ENCODE measurements around the gene FBXO2. TPM values are rescaled to one million over a fixed set of nuclear protein-coding genes. Genes with fewer than 3 reads are reported as not detected.

FBXO2 gene
- total RNA-seq, 1 experiment from 2014 or later, result 131 TPM

DNA sequence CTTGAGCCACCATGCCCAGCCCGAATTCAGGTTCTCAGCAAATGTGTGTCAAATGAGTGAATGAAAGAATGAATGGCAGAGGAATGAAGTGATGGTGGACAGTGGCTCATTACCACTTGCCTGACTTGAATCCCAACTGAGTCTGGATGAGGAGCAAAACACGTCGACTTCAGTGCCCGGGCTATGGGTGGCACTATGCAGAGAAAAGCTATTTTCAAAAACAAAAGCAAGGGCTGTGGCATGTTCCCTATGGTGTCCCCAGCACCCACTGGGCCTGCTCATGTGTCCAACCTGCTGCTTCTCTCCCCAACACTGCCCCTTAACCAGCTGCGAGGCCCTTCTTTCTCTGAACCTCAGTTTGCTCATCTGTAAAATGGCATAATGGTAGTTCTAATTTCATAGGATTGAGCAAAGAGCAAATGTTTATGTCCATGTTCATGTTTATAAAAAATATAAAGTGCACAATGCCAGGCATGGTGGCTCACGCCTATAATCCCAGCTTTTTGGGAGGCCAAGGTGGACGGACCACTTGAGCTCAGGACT lies 31.1 kb upstream of the FBXO2 start:
- TF ChIP-seq, protein P1, sequence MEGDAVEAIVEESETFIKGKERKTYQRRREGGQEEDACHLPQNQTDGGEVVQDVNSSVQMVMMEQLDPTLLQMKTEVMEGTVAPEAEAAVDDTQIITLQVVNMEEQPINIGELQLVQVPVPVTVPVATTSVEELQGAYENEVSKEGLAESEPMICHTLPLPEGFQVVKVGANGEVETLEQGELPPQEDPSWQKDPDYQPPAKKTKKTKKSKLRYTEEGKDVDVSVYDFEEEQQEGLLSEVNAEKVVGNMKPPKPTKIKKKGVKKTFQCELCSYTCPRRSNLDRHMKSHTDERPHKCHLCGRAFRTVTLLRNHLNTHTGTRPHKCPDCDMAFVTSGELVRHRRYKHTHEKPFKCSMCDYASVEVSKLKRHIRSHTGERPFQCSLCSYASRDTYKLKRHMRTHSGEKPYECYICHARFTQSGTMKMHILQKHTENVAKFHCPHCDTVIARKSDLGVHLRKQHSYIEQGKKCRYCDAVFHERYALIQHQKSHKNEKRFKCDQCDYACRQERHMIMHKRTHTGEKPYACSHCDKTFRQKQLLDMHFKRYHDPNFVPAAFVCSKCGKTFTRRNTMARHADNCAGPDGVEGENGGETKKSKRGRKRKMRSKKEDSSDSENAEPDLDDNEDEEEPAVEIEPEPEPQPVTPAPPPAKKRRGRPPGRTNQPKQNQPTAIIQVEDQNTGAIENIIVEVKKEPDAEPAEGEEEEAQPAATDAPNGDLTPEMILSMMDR (IDR thresholded peaks at IDR 0.05), result no peak
- TF ChIP-seq SIN3A (IDR thresholded peaks at IDR 0.05; ENCODE audit: borderline replicate concordance, insufficient read depth, low read depth, low read length) (no peak), POLR2AphosphoS5 (IDR thresholded peaks at IDR 0.05; ENCODE audit: low read depth, low read length) (no peak), TCF7L2 (IDR thresholded peaks at IDR 0.05; ENCODE audit: low read depth, low read length) (no peak)
- TF ChIP-seq, protein P2, sequence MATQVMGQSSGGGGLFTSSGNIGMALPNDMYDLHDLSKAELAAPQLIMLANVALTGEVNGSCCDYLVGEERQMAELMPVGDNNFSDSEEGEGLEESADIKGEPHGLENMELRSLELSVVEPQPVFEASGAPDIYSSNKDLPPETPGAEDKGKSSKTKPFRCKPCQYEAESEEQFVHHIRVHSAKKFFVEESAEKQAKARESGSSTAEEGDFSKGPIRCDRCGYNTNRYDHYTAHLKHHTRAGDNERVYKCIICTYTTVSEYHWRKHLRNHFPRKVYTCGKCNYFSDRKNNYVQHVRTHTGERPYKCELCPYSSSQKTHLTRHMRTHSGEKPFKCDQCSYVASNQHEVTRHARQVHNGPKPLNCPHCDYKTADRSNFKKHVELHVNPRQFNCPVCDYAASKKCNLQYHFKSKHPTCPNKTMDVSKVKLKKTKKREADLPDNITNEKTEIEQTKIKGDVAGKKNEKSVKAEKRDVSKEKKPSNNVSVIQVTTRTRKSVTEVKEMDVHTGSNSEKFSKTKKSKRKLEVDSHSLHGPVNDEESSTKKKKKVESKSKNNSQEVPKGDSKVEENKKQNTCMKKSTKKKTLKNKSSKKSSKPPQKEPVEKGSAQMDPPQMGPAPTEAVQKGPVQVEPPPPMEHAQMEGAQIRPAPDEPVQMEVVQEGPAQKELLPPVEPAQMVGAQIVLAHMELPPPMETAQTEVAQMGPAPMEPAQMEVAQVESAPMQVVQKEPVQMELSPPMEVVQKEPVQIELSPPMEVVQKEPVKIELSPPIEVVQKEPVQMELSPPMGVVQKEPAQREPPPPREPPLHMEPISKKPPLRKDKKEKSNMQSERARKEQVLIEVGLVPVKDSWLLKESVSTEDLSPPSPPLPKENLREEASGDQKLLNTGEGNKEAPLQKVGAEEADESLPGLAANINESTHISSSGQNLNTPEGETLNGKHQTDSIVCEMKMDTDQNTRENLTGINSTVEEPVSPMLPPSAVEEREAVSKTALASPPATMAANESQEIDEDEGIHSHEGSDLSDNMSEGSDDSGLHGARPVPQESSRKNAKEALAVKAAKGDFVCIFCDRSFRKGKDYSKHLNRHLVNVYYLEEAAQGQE (IDR thresholded peaks at IDR 0.05; ENCODE audit: insufficient read depth in 1 of 2, low read depth in 2 of 2, low read length in 1 of 2), result no peak
- Histone ChIP-seq H3K27ac (ENCODE audit: low read length) (no peak overlapping the region), H3K4me3 (ENCODE audit: low read depth in 2 of 2, low read length in 2 of 2) (no peak overlapping the region), H3K36me3 (ENCODE audit: control insufficient read depth, insufficient read depth, low read length) (no peaks in the 10 kb centered on the region), H3K9me3 (ENCODE audit: control insufficient read depth, insufficient read depth, low read depth, low read length) (no peaks in the 10 kb centered on the region), H3K4me1 (ENCODE audit: control insufficient read depth, insufficient read depth, low read length) (peaks cover 7% of the 10 kb centered on the region), H3K27me3 (ENCODE audit: control insufficient read depth, insufficient read depth, low read length) (no peaks in the 10 kb centered on the region)
- intact Hi-C loops (cut with micrococcal nuclease; ENCODE audit: unreplicated experiment) (no loop called here), in situ Hi-C loops (cut with HindIII; ENCODE audit: low pct_unique_long_range_greater_than_20kb, low sequenced_read_pairs) (no loop called here)
- ChIA-PET CTCF (no interaction called here), POLR2A (no interaction called here)
- no peak for ATAC-seq
- BruUV-seq (replicated peaks), result no TSS peak
- DNase-seq (ENCODE audit: low read depth, low spot score), result no peak

DNA sequence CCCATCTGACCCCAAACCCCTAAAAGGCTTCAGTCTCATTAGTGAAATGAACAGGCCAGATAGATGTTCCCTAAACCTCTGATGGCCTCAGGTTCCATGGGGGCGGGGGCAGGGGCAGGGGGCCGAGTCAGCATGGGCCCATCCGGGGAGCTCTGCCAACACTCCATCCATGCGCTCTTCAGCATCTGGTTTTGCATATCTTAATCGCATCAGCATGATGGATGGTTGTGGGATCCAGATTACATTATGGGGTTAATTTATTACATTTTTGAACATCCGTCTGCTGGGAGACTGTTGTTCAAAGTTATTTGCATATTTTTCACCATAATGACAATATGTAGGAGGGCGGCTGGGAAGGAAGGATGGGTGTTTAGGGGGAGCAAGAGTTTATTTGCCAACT lies 29.8 kb upstream of the FBXO2 start:
- intact Hi-C loops (cut with micrococcal nuclease; ENCODE audit: unreplicated experiment), result no loop called here
- CTCF ChIA-PET, result no interaction called here

More for the DNA sequence above, 29.8 kb upstream of the FBXO2 start:
- Histone ChIP-seq H3K4me3 (ENCODE audit: low read depth in 2 of 2, low read length in 2 of 2) (no peak overlapping the region), H3K4me1 (ENCODE audit: control insufficient read depth, insufficient read depth, low read length) (peaks cover 7% of the 10 kb centered on the region), H3K9me3 (ENCODE audit: control insufficient read depth, insufficient read depth, low read depth, low read length) (no peaks in the 10 kb centered on the region), H3K27ac (ENCODE audit: low read length) (no peak overlapping the region), H3K27me3 (ENCODE audit: control insufficient read depth, insufficient read depth, low read length) (no peaks in the 10 kb centered on the region), H3K36me3 (ENCODE audit: control insufficient read depth, insufficient read depth, low read length) (no peaks in the 10 kb centered on the region)
- ATAC-seq (no peak), DNase-seq (ENCODE audit: low read depth, low spot score) (no peak)
- no TSS peak for BruUV-seq (replicated peaks)
- POLR2A ChIA-PET, result no interaction called here
- in situ Hi-C loops (cut with HindIII; ENCODE audit: low pct_unique_long_range_greater_than_20kb, low sequenced_read_pairs), result no loop called here
- TF ChIP-seq, protein P1 (IDR thresholded peaks at IDR 0.05), result no peak
- TF ChIP-seq POLR2AphosphoS5 (IDR thresholded peaks at IDR 0.05; ENCODE audit: low read depth, low read length), result no peak
- TF ChIP-seq, protein P2 (IDR thresholded peaks at IDR 0.05; ENCODE audit: insufficient read depth in 1 of 2, low read depth in 2 of 2, low read length in 1 of 2), result no peak
- no peak for TF ChIP-seq TCF7L2 (IDR thresholded peaks at IDR 0.05; ENCODE audit: low read depth, low read length)
- no peak for TF ChIP-seq SIN3A (IDR thresholded peaks at IDR 0.05; ENCODE audit: borderline replicate concordance, insufficient read depth, low read depth, low read length)
